GM23338 (cell line): ENCODE results near the gene SH3BP5. TPM values are rescaled to one million over a fixed set of nuclear protein-coding genes. Genes with fewer than 3 reads are reported as not detected.

Source experiments
- ATAC-seq: fragments of 200-7000 bp; cut with Tn5 transposase; 3 replicates; pipeline ENCODE4 v1.9.1; 2020
- DNase-seq: peaks from one replicate; pipeline ENCODE4 v3.0.0-alpha.2; 2015; ENCODE audit warnings: low spot score
- H2AFZ ChIP-seq: fragments of 200-600 bp; sonication (generic); 2 replicates; pipeline ENCODE4 v1.8.0; 2016; ENCODE audit warnings: antibody characterized with exemption, mild to moderate bottlenecking, moderate library complexity
- H3F3A ChIP-seq: fragments of 200-600 bp; sonication (generic); replicated peaks from 2 replicates; pipeline ENCODE4 v1.8.0; 2017; ENCODE audit warnings: antibody characterized with exemption, mixed run types, low read depth
- H3K27ac ChIP-seq: fragments of 200-600 bp; sonication (generic); 2 replicates; pipeline ENCODE4 v1.6.1; 2016; ENCODE audit warnings: low read depth
- H3K27me3 ChIP-seq: fragments of 200-600 bp; sonication (generic); 2 replicates; pipeline ENCODE4 v1.8.0; 2016; ENCODE audit warnings: mild to moderate bottlenecking, mixed run types, moderate library complexity; ENCODE audit not compliant: insufficient read depth
- H3K36me3 ChIP-seq: fragments of 200-600 bp; sonication (generic); 2 replicates; pipeline ENCODE4 v1.8.0; 2016; ENCODE audit warnings: mild to moderate bottlenecking; ENCODE audit not compliant: insufficient read depth
- H3K4me1 ChIP-seq: fragments of 200-600 bp; sonication (generic); 2 replicates; pipeline ENCODE4 v1.8.0; 2016; ENCODE audit warnings: mild to moderate bottlenecking, moderate library complexity; ENCODE audit not compliant: insufficient read depth
- H3K4me2 ChIP-seq: fragments of 200-600 bp; sonication (generic); 2 replicates; pipeline ENCODE4 v1.7.1; 2017; ENCODE audit warnings: mixed run types
- H3K4me3 ChIP-seq: fragments of 200-600 bp; sonication (generic); 2 replicates; pipeline ENCODE4 v1.6.1; 2016; ENCODE audit warnings: mixed run types
- H3K79me2 ChIP-seq: fragments of 200-600 bp; sonication (generic); replicated peaks from 2 replicates; pipeline ENCODE4 v1.8.0; 2017; ENCODE audit warnings: mild to moderate bottlenecking; ENCODE audit not compliant: insufficient read depth
- H3K9me2 ChIP-seq: fragments of 200-600 bp; sonication (generic); 2 replicates; pipeline ENCODE4 v1.8.0; 2017; ENCODE audit not compliant: insufficient read depth
- H4K20me1 ChIP-seq: fragments of 200-600 bp; sonication (generic); replicated peaks from 2 replicates; pipeline ENCODE4 v1.8.0; 2017; ENCODE audit warnings: mild to moderate bottlenecking; ENCODE audit not compliant: insufficient read depth
- H3K27ac Mint-ChIP-seq: 2 replicates; pipeline ENCODE4 v1.8.0; 2020; ENCODE audit warnings: inconsistent platforms, mild to moderate bottlenecking, moderate library complexity, mixed read lengths
- H3K27me3 Mint-ChIP-seq: 3 replicates; pipeline ENCODE4 v1.8.0; 2022; ENCODE audit warnings: low read depth, mild to moderate bottlenecking, moderate library complexity, mixed read lengths, inconsistent platforms; ENCODE audit not compliant: insufficient read depth, poor library complexity
- H3K36me3 Mint-ChIP-seq: 3 replicates; pipeline ENCODE4 v1.8.0; 2021; ENCODE audit warnings: low read depth, mild to moderate bottlenecking, inconsistent platforms, moderate library complexity, mixed read lengths
- H3K4me1 Mint-ChIP-seq: 3 replicates; pipeline ENCODE4 v1.8.0; 2020; ENCODE audit warnings: mild to moderate bottlenecking, inconsistent platforms, mixed read lengths
- H3K4me3 Mint-ChIP-seq: 3 replicates; pipeline ENCODE4 v1.8.0; 2021; ENCODE audit warnings: moderate library complexity, mild to moderate bottlenecking, inconsistent platforms, mixed read lengths
- H3K9me3 Mint-ChIP-seq: 3 replicates; pipeline ENCODE4 v1.8.0; 2020; ENCODE audit warnings: moderate library complexity, mild to moderate bottlenecking, inconsistent platforms, mixed read lengths
- CREB1 ChIP-seq: fragments of 250-450 bp; sonication (Bioruptor Pico); IDR thresholded peaks from 2 replicates; pipeline ENCODE4 v1.5.0; 2020; ENCODE audit warnings: low read depth, mild to moderate bottlenecking, moderate library complexity
- EZH2 ChIP-seq: fragments of 200-600 bp; sonication (generic); IDR thresholded peaks from one replicate; pipeline ENCODE4 v1.8.0; 2017; ENCODE audit warnings: antibody characterized with exemption, mild to moderate bottlenecking, low read depth; ENCODE audit not compliant: unreplicated experiment
- EZH2phosphoT487 ChIP-seq: fragments of 200-600 bp; sonication (generic); IDR thresholded peaks from one replicate; pipeline ENCODE4 v1.8.1; 2018; ENCODE audit warnings: antibody characterized with exemption; ENCODE audit not compliant: unreplicated experiment
- JUNB ChIP-seq: IDR thresholded peaks from one replicate; pipeline ENCODE4 v1.6.1; 2016; ENCODE audit warnings: antibody characterized with exemption; ENCODE audit not compliant: unreplicated experiment
- NANOG ChIP-seq: IDR thresholded peaks from 2 replicates; pipeline ENCODE4 v1.6.1; 2016; ENCODE audit warnings: antibody characterized with exemption, borderline replicate concordance
- POLR2AphosphoS5 ChIP-seq: IDR thresholded peaks from 2 replicates; pipeline ENCODE4 v1.6.1; 2016; ENCODE audit warnings: antibody characterized with exemption, low read depth
- STAT1 ChIP-seq: IDR thresholded peaks from one replicate; pipeline ENCODE4 v1.6.1; 2016; ENCODE audit warnings: antibody characterized with exemption; ENCODE audit not compliant: unreplicated experiment
- ZNF114 ChIP-seq: fragments of 250-450 bp; sonication (Bioruptor Pico); IDR thresholded peaks from 2 replicates; pipeline ENCODE4 v1.5.0; 2020; ENCODE audit warnings: mild to moderate bottlenecking, moderate library complexity
- ZNF331 ChIP-seq: fragments of 250-450 bp; sonication (Bioruptor Pico); IDR thresholded peaks from 2 replicates; pipeline ENCODE4 v1.5.0; 2020; ENCODE audit warnings: low read depth, mild to moderate bottlenecking, moderate library complexity
- ZNF462 ChIP-seq: fragments of 250-450 bp; sonication (Bioruptor Pico); IDR thresholded peaks from 2 replicates; pipeline ENCODE4 v1.5.0; 2020; ENCODE audit warnings: mild to moderate bottlenecking, moderate library complexity
- polyA plus RNA-seq: library from polyadenylated mRNA; unstranded; fragments of >200 nt; fragmentation: Nextera tagmentation; extraction: Ambion mirVana; gene quantifications from 2 replicates; pipeline ENCODE4 v1.2.1, GENCODE V29; 2016
- total RNA-seq: library from RNA; depleted of rRNA; stranded (reverse); fragments of >200 nt; shearing (Covaris generic); gene quantifications from 2 replicates; pipeline ENCODE4 v1.2.3, GENCODE V29; 2014
- TF ChIP-seq, protein P1 (sequence below): IDR thresholded peaks from one replicate; pipeline ENCODE4 v1.6.1; 2018; ENCODE audit warnings: antibody characterized with exemption; ENCODE audit not compliant: unreplicated experiment
- TF ChIP-seq, protein P2 (sequence below), 2 experiments: fragments of 200-600 bp in 1 of 2; sonication (generic) in 1 of 2; conservative IDR thresholded peaks; 2 replicates each; pipeline versions ENCODE4 v1.5.1 to v1.6.1; 2016 to 2017; ENCODE audit warnings: antibody characterized with exemption in 2 of 2, low read depth in 2 of 2, mild to moderate bottlenecking in 2 of 2, moderate library complexity in 1 of 2
- TF ChIP-seq, protein P3 (sequence below): IDR thresholded peaks from 2 replicates; pipeline ENCODE4 v1.6.1; 2016; ENCODE audit warnings: antibody characterized with exemption

Gene SH3BP5
- total and polyA plus RNA-seq, 2 experiments from 2014 or later, result 5.8 to 9.1 TPM

DNA sequence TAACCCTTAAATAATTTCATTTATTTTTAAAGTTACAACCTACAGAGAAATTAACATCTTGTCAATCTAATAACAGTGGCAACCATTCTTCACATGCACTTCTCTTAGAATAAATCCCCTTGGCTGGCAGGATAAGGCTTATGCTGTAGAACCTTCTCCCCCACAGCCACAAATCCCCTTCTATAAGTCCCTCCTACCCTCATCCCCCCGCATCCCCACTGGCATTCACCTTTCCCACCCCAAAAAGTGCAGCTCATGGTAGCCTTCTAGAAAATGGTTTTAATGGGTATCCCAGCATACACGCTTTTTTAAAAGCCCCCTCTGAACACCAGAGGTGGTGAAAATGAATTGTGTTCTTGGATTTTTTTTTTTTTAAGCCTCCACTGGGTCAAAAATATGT, 77.2 kb downstream of the SH3BP5 start (continued):
- TF ChIP-seq JUNB (no peak), EZH2phosphoT487 (no peak)

- H3K79me2 ChIP-seq, result no peaks in the 10 kb centered on the region
- Mint-ChIP-seq H3K9me3 (no peaks in the 10 kb centered on the region), H3K4me3 (no peak overlapping the region), H3K27me3 (peaks cover 5% of the 10 kb centered on the region), H3K36me3 (peaks cover 27% of the 10 kb centered on the region; the same call in 2 of the 3 replicates), H3K4me1 (no peaks in the 10 kb centered on the region), H3K27ac (no peak overlapping the region)
- DNase-seq (no peak), ATAC-seq (no peak)
- H3K27me3 ChIP-seq, result no peaks in the 10 kb centered on the region
- H3K4me2 ChIP-seq, result no peak overlapping the region
- H2AFZ ChIP-seq, result no peak overlapping the region
- H3F3A ChIP-seq, result no peaks in the 10 kb centered on the region
- H3K9me2 ChIP-seq, result no peaks in the 10 kb centered on the region
- H3K36me3 ChIP-seq, result peaks cover 12% of the 10 kb centered on the region
- H3K4me3 ChIP-seq, result no peak overlapping the region
- H3K4me1 ChIP-seq, result no peaks in the 10 kb centered on the region
- TF ChIP-seq, protein P1, sequence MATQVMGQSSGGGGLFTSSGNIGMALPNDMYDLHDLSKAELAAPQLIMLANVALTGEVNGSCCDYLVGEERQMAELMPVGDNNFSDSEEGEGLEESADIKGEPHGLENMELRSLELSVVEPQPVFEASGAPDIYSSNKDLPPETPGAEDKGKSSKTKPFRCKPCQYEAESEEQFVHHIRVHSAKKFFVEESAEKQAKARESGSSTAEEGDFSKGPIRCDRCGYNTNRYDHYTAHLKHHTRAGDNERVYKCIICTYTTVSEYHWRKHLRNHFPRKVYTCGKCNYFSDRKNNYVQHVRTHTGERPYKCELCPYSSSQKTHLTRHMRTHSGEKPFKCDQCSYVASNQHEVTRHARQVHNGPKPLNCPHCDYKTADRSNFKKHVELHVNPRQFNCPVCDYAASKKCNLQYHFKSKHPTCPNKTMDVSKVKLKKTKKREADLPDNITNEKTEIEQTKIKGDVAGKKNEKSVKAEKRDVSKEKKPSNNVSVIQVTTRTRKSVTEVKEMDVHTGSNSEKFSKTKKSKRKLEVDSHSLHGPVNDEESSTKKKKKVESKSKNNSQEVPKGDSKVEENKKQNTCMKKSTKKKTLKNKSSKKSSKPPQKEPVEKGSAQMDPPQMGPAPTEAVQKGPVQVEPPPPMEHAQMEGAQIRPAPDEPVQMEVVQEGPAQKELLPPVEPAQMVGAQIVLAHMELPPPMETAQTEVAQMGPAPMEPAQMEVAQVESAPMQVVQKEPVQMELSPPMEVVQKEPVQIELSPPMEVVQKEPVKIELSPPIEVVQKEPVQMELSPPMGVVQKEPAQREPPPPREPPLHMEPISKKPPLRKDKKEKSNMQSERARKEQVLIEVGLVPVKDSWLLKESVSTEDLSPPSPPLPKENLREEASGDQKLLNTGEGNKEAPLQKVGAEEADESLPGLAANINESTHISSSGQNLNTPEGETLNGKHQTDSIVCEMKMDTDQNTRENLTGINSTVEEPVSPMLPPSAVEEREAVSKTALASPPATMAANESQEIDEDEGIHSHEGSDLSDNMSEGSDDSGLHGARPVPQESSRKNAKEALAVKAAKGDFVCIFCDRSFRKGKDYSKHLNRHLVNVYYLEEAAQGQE, result no peak
- TF ChIP-seq NANOG, result no peak
- TF ChIP-seq ZNF331, result no peak
- TF ChIP-seq STAT1, result no peak
- TF ChIP-seq, protein P2, sequence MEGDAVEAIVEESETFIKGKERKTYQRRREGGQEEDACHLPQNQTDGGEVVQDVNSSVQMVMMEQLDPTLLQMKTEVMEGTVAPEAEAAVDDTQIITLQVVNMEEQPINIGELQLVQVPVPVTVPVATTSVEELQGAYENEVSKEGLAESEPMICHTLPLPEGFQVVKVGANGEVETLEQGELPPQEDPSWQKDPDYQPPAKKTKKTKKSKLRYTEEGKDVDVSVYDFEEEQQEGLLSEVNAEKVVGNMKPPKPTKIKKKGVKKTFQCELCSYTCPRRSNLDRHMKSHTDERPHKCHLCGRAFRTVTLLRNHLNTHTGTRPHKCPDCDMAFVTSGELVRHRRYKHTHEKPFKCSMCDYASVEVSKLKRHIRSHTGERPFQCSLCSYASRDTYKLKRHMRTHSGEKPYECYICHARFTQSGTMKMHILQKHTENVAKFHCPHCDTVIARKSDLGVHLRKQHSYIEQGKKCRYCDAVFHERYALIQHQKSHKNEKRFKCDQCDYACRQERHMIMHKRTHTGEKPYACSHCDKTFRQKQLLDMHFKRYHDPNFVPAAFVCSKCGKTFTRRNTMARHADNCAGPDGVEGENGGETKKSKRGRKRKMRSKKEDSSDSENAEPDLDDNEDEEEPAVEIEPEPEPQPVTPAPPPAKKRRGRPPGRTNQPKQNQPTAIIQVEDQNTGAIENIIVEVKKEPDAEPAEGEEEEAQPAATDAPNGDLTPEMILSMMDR (conservative IDR thresholded peaks at IDR 0.05; ENCODE audit: low read depth in 2 of 2), result no peak
- no peak for TF ChIP-seq ZNF114 (CRISPR knock-in tag)
- no peak for TF ChIP-seq JUNB
- no peak for TF ChIP-seq POLR2AphosphoS5
- TF ChIP-seq ZNF462 (CRISPR knock-in tag), result no peak
- TF ChIP-seq, protein P3, sequence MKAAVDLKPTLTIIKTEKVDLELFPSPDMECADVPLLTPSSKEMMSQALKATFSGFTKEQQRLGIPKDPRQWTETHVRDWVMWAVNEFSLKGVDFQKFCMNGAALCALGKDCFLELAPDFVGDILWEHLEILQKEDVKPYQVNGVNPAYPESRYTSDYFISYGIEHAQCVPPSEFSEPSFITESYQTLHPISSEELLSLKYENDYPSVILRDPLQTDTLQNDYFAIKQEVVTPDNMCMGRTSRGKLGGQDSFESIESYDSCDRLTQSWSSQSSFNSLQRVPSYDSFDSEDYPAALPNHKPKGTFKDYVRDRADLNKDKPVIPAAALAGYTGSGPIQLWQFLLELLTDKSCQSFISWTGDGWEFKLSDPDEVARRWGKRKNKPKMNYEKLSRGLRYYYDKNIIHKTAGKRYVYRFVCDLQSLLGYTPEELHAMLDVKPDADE, result no peak
- no peak for TF ChIP-seq EZH2
- no peak for TF ChIP-seq CREB1 (CRISPR knock-in tag)
- TF ChIP-seq EZH2phosphoT487, result no peak
- H3K27ac ChIP-seq, result no peak overlapping the region
- no peaks in the 10 kb centered on the region; the same call in 1 of the 2 replicates for H4K20me1 ChIP-seq
Measured at GRCh38 chr3:15253023-15253697, 79.2 kb downstream of the SH3BP5 start.
